PFSK-1 (cell line): Measurements from ENCODE around the gene KSR2.

Experiments
- POLR2AphosphoS5 ChIP-seq: IDR thresholded peaks from 2 replicates; pipeline ENCODE4 v1.6.1; 2012; ENCODE audit warnings: low read depth, mild to moderate bottlenecking, control low read depth, low read length, moderate library complexity
- REST ChIP-seq, 2 experiments: IDR thresholded peaks; 2 replicates each; pipeline versions ENCODE4 v1.6.1 to v1.8.0; 2011 to 2012; ENCODE audit warnings: low read depth in 2 of 2, low read length in 2 of 2, control low read depth in 1 of 2, inconsistent platforms in 1 of 2, mild to moderate bottlenecking in 1 of 2, moderate library complexity in 1 of 2; ENCODE audit not compliant: insufficient read depth in 1 of 2
- TAF1 ChIP-seq: IDR thresholded peaks from 2 replicates; pipeline ENCODE4 v1.6.1; 2012; ENCODE audit warnings: low read length, control low read depth, borderline replicate concordance; ENCODE audit not compliant: insufficient read depth

- TF ChIP-seq REST (IDR thresholded peaks at IDR 0.05; ENCODE audit: insufficient read depth in 1 of 2, low read depth in 2 of 2, low read length in 2 of 2) (no peak), TAF1 (no peak), POLR2AphosphoS5 (no peak)
Measured at GRCh38 chr12:117507548-117507947, 461.2 kb downstream of the KSR2 start.
